Glutamatergic neuron (in vitro differentiated cells): ENCODE data around the gene ZBTB34. TPM values are rescaled to one million over a fixed set of nuclear protein-coding genes. Genes with fewer than 3 reads are reported as not detected.
"Not testable (repeated sequence)": the region's sequence is repeated elsewhere in the genome, so short reads cannot be mapped to it uniquely, and the experiment has no call there.

Experiments used
- DNase-seq: peaks from one replicate; pipeline ENCODE4 v3.0.0; 2022
- H3K27ac Mint-ChIP-seq: one replicate; pipeline ENCODE4 v1.8.0; 2020; ENCODE audit warnings: mild to moderate bottlenecking, mixed read lengths, inconsistent platforms; ENCODE audit not compliant: unreplicated experiment
- H3K27me3 Mint-ChIP-seq: one replicate; pipeline ENCODE4 v1.8.0; 2020; ENCODE audit warnings: mild to moderate bottlenecking, moderate library complexity, mixed read lengths, inconsistent platforms; ENCODE audit not compliant: unreplicated experiment
- H3K36me3 Mint-ChIP-seq: one replicate; pipeline ENCODE4 v1.8.0; 2020; ENCODE audit warnings: mild to moderate bottlenecking, mixed read lengths, inconsistent platforms; ENCODE audit not compliant: unreplicated experiment
- H3K4me1 Mint-ChIP-seq: one replicate; pipeline ENCODE4 v1.8.0; 2020; ENCODE audit warnings: mild to moderate bottlenecking, low read depth, mixed read lengths, inconsistent platforms; ENCODE audit not compliant: unreplicated experiment
- H3K4me3 Mint-ChIP-seq: one replicate; pipeline ENCODE4 v1.8.0; 2020; ENCODE audit warnings: mild to moderate bottlenecking, mixed read lengths, inconsistent platforms; ENCODE audit not compliant: unreplicated experiment
- H3K9me3 Mint-ChIP-seq: one replicate; pipeline ENCODE4 v1.8.0; 2020; ENCODE audit warnings: mild to moderate bottlenecking, moderate library complexity, mixed read lengths, inconsistent platforms; ENCODE audit not compliant: unreplicated experiment
- CTCF ChIP-seq: fragments of 200-600 bp; sonication (generic); IDR thresholded peaks from one replicate; pipeline ENCODE4 v1.5.0; 2021; ENCODE audit not compliant: partially characterized antibody, unreplicated experiment
- total RNA-seq: library from RNA; stranded (reverse); fragmentation: NEBNext Ultra II Directional; extraction: Animal tissue kit (Norgen Biotek cat#: 25700); gene quantifications from one replicate; pipeline ENCODE4 v1.2.1, GENCODE V29; 2021; ENCODE audit not compliant: unreplicated experiment

ZBTB34 gene
- total RNA-seq, 1 donor from 2014 or later = 21.0 TPM

GRCh38 chr9:126819482-126819881 lies 41.0 kb upstream of the ZBTB34 start:
- no peak for TF ChIP-seq CTCF
- H3K27ac Mint-ChIP-seq = no peak overlapping the region
- DNase-seq = no peak
- no peaks in the 10 kb centered on the region for H3K4me1 Mint-ChIP-seq
- peaks cover 4% of the 10 kb centered on the region for H3K9me3 Mint-ChIP-seq
- no peaks in the 10 kb centered on the region for H3K27me3 Mint-ChIP-seq
- H3K4me3 Mint-ChIP-seq = no peak overlapping the region
- peaks cover 20% of the 10 kb centered on the region for H3K36me3 Mint-ChIP-seq

- H3K36me3 Mint-ChIP-seq = peaks cover 15% of the 10 kb centered on the region
- no peak for DNase-seq
- H3K9me3 Mint-ChIP-seq = peaks cover 4% of the 10 kb centered on the region
- H3K27me3 Mint-ChIP-seq = no peaks in the 10 kb centered on the region
- no peak overlapping the region for H3K27ac Mint-ChIP-seq
- H3K4me1 Mint-ChIP-seq = peaks cover 5% of the 10 kb centered on the region
- H3K4me3 Mint-ChIP-seq = no peak overlapping the region
- TF ChIP-seq CTCF = no peak
These were observed 38.2 kb upstream of the ZBTB34 start for GRCh38 chr9:126822278-126822677.

- no peak overlapping the region for H3K27ac Mint-ChIP-seq
- H3K36me3 Mint-ChIP-seq = peaks cover 15% of the 10 kb centered on the region
- no peak overlapping the region for H3K4me3 Mint-ChIP-seq
- H3K27me3 Mint-ChIP-seq = no peaks in the 10 kb centered on the region
- H3K4me1 Mint-ChIP-seq = peaks cover 5% of the 10 kb centered on the region
- peaks cover 4% of the 10 kb centered on the region for H3K9me3 Mint-ChIP-seq
- DNase-seq = no peak
- TF ChIP-seq CTCF = no peak
These were observed 37.6 kb upstream of the ZBTB34 start for GRCh38 chr9:126822873-126823272.

- not testable (repeated sequence) for H3K4me1 Mint-ChIP-seq, H3K36me3 Mint-ChIP-seq, H3K9me3 Mint-ChIP-seq, H3K27ac Mint-ChIP-seq, DNase-seq, H3K4me3 Mint-ChIP-seq, H3K27me3 Mint-ChIP-seq
These were observed 36.4 kb upstream of the ZBTB34 start for GRCh38 chr9:126824052-126824451.

GRCh38 chr9:126827227-126827626 lies 33.2 kb upstream of the ZBTB34 start:
- peaks cover 5% of the 10 kb centered on the region for H3K4me1 Mint-ChIP-seq
- no peak for DNase-seq
- no peaks in the 10 kb centered on the region for H3K9me3 Mint-ChIP-seq
- H3K27ac Mint-ChIP-seq = no peak overlapping the region
- TF ChIP-seq CTCF = no peak
- no peaks in the 10 kb centered on the region for H3K36me3 Mint-ChIP-seq
- H3K4me3 Mint-ChIP-seq = no peak overlapping the region
- no peaks in the 10 kb centered on the region for H3K27me3 Mint-ChIP-seq

- Mint-ChIP-seq H3K4me3 (no peak overlapping the region), H3K9me3 (no peaks in the 10 kb centered on the region), H3K27me3 (no peaks in the 10 kb centered on the region), H3K36me3 (peaks cover 9% of the 10 kb centered on the region), H3K4me1 (peaks cover 5% of the 10 kb centered on the region), H3K27ac (no peak overlapping the region)
- no peak for TF ChIP-seq CTCF
- DNase-seq = no peak
These were observed 31.4 kb upstream of the ZBTB34 start for GRCh38 chr9:126829035-126829434.
